CD4-positive, alpha-beta T cell treated with Interleukin-2 at 100 ng/mL for 4 hours (primary cell): ENCODE results near the gene JAK3.
"Not testable (repeated sequence)": the region's sequence is repeated elsewhere in the genome, so short reads cannot be mapped to it uniquely, and the experiment has no call there.

ENCODE experiments used
- DNase-seq: peaks from one replicate; pipeline ENCODE4 v3.0.0-alpha.2; 2020; ENCODE audit warnings: low spot score

The JAK3 gene

DNA sequence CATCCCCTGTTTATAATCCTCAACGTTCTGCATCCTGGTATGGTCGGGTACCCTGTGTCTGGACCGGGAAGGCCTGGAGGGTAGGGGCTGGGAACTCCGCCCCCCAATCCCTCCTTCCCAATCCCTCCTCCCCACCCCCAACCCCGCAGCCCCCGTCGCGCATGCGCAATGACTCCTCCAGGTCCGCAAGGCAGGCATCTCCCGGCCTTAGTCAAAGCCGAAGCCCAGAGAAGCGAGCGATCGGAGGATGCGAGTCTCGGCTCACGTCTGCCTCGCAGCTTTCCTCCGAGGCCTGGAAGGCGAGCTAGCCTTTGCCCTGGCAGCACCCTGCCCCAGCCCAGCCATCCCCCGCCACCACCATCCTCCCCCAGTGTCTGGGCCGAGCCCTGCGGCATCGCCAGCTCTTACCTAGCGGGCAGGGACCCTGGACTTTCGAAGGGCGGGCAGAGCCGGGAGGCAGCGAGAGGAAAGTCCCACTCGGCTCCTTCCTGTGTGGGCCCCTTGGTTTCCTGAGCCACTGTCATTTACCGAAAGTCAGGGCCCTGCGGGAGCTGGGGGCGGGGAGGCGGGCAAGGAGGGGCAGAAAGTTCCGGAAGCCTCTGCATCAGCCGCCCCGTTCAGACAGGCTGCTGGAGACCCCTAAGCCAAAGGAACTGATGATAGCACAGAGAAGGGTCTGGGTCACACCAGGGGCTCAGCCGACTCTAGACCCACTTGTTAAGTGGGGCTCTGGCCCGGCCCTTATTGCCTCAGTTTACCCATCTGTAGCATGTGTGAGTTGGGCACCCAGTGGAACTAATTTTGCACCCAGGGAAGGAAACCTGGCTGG lies at the start of gene JAK3:
TSS of gene JAK3 (minus strand) at position 445 of the 829 bp plus-strand sequence. CDS start 3,565 bp downstream, outside the sequence.
- peak; percentile 82 for DNase-seq

DNA sequence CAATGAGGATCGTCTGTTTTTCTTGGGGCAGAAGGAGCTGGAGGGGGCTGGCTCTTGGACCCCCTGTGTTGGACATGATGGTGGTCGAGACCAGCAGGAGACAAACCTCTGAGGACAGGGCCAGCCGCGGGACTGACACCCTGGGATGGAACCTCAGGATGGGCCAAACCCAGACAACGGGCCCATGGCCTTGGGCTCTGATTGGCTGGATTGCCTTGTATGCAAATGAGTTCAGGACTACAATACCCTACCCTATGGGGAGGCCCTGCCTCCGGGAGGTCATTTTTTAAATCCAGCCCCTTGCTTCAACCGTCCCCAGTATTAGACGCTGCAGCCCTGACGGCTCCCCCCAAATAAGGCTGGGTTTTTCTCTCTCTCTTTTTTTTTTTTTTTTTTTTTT lies 46.0 kb upstream of the JAK3 start:
- no peak for DNase-seq

DNA sequence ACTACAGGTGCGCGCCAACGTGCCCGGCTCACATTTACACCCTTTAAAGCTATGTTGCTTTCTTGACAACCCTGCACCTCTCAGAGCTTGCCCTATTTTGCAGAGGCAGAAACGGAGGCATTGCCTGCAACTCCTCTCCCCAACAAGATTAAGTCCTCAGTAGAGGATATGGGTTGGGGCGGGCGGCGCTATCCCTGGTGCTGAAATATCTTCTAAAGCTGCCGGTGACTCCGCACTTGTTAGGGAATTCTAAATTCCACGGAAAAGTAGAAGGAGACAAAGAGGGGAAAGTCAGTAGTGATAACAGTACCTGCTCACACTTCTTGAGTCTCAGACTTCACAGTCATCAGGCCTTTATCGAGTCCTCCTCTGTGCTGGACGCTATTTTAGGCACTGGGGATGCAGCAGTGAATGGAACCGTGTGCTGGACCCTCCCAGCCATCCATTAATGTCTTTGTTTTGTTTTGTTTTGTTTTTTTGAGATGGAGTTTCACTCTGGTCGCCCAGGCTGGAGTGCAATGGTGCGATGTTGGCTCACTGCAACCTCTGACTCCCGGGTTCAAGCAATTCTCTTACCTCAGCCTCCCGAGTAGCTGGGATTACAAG lies 41.9 kb upstream of the JAK3 start:
- DNase-seq = no peak

DNA sequence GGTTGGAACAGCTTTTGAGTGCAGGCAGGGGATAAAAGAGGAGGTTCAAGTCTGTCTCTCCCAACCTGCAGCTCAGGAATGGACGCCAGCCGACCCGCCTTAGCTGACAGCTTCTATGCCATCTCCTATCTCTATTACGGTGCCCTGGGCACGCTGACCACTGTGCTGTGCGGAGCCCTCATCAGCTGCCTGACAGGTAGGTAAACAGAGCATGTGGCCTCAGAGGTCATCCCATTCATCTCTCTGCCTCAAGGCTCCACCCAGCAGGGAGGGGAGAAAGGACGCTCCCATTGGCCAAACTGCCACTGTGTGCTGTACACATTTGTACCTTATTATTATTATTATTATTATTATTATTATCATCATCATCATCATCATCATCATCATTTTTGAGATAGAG lies 40.5 kb upstream of the JAK3 start:
- DNase-seq = no peak

DNA sequence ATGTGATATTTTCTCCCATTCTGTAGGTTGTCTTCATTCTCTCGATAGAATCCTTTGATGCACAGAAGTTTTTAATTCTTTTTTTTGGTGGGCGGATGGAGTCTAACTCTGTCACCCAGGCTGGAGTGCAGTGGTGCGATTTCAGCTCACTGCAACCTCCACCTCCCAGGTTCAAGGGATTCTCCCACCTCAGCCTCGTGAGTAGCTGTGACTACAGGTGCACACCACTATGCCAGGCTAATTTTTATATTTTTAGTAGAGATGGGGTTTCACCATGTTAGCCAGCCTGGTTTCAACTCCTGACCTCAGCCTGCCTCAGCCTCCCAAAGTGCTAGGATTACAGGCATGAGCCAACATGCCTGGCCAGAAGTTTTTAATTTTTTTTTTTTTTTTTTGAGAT lies 39.4 kb upstream of the JAK3 start:
- DNase-seq = not testable (repeated sequence)

DNA sequence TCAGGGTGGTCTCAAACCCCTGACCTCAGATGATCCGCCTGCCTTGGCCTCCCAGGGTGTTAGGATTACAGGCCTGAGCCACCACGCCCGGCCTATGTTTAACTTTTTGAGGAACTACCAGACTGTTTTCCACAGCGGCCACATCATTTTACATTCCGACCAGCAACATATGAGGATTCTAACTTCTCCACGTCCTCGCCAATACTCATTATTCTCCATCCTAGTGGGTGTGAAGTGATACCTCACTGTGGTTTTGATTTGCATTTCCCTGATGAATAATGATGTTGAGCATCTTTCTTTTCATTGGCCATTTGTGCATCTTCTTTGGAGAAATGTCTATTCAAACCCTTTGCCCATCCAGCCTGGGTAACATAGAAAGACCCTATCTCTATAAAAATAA lies 38.7 kb upstream of the JAK3 start:
- no peak for DNase-seq

DNA sequence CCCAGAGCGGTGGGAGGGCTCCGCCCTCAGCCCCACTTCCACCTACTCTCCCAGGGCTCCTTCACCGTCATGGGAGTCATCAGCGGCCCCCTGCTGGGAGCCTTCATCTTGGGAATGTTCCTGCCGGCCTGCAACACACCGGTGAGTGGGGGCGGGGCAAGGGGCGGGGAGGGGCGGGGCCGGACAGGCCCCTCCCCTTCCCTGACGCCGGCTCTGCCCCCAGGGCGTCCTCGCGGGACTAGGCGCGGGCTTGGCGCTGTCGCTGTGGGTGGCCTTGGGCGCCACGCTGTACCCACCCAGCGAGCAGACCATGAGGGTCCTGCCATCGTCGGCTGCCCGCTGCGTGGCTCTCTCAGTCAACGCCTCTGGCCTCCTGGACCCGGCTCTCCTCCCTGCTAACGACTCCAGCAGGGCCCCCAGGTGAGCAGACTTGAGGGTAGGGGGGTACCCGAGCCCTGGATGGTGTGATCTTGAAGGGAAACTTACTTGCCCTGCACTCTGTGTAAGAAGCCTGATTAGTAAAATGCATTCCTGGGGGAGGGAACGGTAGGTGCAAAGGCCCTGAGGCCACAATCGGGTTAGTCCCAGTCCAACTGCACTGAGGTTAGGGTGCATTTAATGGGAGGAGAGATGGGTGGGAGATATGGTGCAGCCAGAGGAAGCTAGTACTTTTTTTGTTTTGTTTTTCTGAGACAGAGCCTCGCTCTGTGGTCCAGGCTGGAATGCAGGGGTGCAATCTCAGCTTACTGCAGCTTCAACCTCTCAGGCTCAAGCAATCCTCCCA lies 36.0 kb upstream of the JAK3 start:
- DNase-seq = no peak

DNA sequence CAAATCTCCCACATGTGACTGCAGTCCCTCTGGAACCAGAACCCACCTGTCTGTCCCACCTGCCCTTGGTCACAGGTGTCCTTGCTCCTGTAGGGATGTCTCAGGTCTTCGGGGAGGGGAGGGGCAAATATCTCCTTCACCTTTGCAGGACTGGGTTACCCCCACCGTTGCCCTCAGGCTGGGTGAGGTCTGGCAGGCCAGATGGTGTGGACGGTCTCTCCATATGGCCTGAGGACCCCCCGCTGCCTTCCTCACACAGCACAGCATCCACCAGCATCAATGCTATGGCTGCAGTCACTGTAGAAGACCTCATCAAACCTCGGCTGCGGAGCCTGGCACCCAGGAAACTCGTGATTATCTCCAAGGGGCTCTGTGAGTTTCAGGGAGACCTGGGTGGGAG lies 33.9 kb upstream of the JAK3 start:
- no peak for DNase-seq

DNA sequence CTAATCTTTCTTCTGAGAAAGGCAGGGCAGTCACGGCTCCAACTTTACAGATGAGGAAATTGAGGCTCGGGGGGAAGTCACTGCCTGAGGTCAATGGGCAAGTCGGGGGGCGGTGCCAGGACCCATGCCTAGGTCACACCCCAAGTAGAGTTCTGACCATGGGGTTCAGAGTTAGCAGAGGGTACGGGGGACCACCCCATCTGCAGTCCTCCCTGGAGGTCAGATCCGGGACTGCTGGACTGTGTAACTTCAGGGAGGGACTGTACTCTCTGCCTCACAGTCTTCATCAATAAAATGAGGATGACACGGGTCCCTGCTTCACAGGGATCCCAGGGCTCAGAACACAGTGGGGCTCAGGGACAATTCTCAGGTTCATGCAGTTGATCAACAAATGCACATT lies 31.7 kb upstream of the JAK3 start:
- no peak for DNase-seq

DNA sequence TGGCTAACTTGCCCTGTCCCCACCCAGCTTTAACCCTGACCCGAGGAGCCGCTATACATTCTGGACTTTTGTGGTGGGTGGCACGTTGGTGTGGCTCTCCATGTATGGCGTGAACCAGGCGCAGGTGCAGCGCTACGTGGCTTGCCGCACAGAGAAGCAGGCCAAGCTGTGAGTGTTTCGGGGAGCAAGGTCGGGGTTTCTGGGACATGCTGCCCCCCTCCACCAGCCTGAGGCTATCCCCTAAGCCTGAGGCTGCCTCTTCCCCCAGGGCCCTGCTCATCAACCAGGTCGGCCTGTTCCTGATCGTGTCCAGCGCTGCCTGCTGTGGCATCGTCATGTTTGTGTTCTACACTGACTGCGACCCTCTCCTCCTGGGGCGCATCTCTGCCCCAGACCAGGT lies 29.9 kb upstream of the JAK3 start:
- no peak for DNase-seq

DNA sequence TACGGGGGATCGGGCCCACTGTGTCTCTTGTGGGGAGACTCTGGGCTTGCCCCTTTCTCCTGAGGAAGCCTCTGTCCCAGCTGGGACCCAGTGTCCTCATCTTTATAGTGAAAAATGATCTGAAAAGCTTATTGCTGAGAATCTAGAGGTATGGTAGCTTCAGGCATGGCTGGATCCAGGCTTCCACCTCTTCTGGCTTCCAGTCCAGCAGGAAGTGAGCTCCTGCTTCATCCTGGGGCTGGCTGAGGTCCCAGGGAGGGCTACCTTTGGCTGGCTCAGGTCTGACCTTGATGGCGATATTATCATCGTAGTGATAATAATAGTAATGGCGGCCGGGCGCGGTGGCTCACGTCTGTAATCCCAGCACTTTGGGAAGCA lies 27.0 kb upstream of the JAK3 start:
- no peak for DNase-seq

DNA sequence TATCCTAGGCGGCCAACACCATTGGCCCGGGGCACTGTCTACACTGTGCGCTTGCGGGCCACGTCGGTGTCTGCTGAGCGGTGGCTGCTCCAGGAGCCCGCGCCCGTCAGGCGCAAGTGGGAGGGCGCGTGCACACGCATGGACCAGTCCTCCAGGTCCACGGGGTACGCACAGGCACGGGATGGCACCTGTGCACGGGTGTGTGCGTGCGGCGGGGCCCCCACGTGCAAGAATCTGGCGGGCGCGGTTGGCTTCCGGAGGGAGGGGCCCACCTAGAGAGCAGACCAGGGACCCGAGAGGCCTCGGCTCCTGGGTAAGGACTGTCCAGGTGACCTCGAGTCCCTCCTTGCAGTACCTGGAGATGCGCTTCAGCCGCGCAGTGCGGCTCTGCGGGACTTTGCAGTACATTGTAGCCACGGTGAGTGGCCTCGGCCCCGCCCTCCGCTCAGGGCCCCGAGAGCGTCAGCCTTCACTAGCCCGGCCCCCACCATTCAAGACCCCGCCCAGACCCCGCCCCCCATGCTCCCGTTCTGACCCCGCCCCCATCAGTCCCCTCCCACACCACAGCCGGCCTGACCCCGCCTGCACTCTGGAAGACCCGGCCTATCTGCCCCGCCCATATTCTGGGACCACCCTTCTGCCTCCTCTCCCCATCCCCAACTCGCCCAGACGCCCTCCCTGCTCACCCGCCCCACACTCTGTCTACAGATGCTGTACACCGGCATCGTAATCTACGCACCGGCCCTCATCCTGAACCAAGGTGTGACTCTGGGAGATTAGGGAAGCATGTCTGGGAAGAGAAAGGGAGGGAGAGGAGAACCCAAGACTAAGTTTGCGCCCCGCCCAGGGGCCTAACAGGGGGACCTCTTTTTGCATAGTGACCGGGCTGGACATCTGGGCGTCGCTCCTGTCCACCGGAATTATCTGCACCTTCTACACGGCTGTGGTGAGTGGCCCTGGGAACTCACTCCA lies 26.3 kb upstream of the JAK3 start:
- peak; percentile 53 for DNase-seq

DNA sequence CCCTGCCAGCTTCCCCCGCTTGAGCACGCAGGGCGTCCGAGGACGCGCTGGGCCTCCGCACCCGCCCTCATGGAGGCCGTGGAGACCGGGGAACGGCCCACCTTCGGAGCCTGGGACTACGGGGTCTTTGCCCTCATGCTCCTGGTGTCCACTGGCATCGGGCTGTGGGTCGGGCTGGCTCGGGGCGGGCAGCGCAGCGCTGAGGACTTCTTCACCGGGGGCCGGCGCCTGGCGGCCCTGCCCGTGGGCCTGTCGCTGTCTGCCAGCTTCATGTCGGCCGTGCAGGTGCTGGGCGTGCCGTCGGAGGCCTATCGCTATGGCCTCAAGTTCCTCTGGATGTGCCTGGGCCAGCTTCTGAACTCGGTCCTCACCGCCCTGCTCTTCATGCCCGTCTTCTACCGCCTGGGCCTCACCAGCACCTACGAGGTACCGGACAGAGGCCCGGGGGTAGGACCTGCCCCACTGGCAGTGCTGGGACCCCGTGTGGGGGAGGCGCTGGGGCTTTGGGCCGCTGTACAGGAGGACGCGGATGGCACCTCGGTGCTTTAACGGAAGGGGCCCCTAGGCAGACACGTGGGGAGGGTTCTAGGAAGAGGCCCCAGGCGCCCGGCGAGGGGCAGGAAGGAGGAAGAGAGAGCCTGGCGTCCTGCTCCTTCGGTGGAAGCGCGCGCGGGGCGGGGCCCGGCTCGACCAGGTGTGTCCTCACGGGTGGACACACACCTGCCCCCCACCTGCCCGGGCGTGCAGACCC lies 24.6 kb upstream of the JAK3 start:
- peak; percentile 52 for DNase-seq

DNA sequence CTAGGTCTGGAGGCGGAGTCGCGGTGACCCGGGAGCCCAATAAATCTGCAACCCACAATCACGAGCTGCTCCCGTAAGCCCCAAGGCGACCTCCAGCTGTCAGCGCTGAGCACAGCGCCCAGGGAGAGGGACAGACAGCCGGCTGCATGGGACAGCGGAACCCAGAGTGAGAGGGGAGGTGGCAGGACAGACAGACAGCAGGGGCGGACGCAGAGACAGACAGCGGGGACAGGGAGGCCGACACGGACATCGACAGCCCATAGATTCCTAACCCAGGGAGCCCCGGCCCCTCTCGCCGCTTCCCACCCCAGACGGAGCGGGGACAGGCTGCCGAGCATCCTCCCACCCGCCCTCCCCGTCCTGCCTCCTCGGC lies 24.1 kb upstream of the JAK3 start, which contains the start of gene SLC5A5:
TSS of gene SLC5A5 (plus strand) at position 68 of the 373 bp plus-strand sequence. CDS start 375 bp downstream, outside the sequence.
- DNase-seq = no peak

DNA sequence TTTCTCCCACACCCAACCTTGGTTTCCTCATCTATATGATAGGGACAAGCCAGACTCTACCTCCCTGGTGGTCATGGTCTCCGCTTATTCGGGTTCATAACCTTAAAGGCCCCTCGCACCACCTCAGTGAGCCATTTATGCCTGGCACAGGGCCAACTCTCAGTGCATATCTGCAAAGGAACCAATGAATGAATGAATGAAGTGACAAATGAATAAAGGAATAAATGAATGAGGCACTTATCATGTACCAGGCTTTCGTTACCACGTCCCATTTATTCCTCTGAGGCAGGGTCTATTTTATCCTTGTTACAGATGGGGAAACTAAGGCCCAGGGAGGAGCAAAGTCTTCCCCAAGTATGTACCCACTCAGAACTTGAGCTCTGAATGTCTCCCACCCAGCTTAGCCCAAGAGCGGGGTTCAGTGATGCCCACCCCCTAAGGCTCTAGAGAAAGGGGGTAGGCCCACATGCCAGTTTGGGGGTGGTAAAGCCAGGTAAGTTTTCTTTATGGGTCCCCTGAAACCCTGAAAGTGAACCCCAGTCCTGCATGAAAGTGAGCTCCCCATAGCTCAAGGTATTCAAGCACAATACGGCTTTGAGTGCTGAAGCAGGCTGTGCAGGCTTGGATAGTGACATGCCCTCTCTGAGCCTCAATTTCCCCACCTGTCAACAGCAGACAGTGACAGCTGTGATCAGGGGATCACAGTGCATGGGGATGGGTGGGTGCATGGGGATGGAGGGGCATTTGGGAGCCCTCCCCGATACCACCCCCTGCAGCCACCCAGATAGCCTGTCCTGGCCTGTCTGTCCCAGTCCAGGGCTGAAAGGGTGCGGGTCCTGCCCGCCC lies 23.5 kb upstream of the JAK3 start:
- DNase-seq = no peak

DNA sequence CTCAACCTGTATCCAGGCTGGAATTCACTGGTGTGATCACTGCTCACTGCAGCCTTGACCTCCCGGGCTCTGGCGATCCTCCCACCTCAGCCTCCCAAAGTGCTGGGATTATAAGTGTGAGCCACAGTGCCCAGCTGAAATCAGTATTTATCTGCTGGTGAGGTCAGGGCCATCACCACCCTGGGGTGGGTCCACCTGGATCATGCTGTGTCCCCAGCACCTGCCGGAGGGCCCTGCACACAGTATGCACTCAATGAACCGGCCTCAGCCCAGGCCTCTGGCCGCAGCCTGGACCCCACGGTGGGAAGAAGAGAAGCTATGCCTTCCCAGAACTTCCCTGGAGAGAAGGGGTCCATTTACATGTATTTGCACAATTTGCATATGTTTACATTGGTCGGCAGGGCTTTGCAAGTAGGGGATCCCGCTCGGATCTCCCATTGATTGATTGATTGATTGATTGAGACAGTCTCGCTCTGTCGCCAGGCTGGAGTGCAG lies 21.4 kb upstream of the JAK3 start:
- no peak for DNase-seq

DNA sequence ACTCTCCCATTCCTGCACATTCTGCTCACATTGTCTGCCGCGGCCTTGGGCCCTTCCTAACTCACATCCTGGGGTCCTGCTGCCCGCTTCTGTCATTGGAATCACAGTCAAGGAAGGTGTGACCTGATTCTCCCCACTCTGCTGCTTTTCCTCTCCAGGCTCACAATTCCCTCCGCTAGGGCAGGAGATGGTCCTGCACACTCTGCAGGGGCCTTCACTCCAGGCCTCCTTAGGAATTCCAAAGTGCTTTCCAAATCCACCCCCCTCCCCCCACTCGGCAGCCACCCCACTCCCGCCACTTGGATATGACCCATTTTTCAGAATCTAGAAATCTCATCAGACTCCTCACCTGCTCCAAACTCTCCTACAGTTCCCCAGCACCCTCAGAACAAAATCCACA lies 20.9 kb upstream of the JAK3 start:
- DNase-seq = no peak

DNA sequence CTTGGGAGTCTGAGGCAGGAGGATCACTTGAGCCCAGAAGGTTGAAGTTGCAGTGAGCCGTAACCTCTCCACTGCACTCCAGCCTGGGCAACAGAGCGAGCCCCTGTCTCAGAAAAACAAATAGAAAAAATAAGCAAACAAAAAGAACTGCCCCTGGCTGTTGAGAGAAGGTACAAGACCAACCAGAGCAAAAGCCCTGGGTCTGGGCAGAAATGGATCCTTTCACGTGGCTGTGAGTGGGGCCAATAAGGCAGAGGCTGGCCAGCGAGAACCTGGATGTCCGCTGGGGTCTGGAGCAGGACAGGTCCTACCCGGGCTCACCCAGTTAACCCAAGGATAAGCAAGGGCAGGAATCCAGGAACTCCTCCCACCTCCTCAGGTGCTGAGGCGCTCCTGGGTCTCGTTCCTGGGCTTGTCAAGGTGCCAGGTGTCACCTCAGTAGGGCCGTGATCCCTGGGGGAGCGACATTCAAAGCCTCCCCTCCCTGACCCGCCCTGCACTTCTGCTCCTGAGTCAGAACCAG lies 19.2 kb upstream of the JAK3 start:
- DNase-seq = no peak

DNA sequence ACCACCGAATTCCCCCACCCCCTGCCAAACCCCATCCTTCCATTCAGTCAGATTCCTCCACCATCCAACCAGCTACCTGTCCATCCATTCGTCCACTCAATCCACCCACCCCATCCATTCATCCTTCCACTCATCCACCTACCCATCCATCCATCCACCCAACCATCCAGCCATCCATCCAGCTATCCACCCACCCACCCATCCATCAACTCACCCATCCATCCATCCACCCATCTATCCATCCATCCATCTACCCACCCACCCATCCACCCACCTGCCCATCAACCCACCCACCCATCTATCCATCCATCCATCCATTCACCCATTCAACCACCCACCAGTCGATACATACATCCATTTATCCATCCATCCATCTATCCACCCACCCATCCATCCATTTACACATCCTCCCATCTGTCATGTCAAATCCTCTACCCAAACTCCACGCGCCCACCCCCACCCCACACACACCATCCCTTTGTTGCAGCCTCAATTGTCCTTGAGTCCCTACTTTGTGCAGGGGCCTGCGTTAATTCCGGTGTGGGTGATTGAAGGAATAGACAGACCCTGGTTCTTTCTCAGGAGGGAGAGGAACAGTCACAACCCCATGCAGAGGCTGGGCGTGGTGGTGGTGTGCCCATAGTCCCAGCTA lies 18.7 kb upstream of the JAK3 start:
- no peak for DNase-seq
